Endothelial cell (in vitro differentiated cells): ENCODE data around the gene LRRC45. TPM values are rescaled to one million over a fixed set of nuclear protein-coding genes. Genes with fewer than 3 reads are reported as not detected.

Experiments used
- DNase-seq: peaks from one replicate; pipeline ENCODE4 v3.0.0; 2021; ENCODE audit warnings: low spot score
- H3K27ac Mint-ChIP-seq: one replicate; pipeline ENCODE4 v1.8.0; 2021; ENCODE audit warnings: mixed read lengths, inconsistent platforms; ENCODE audit not compliant: unreplicated experiment
- H3K27me3 Mint-ChIP-seq: one replicate; pipeline ENCODE4 v1.8.0; 2021; ENCODE audit warnings: mild to moderate bottlenecking, moderate library complexity, mixed read lengths, inconsistent platforms; ENCODE audit not compliant: unreplicated experiment
- H3K36me3 Mint-ChIP-seq: one replicate; pipeline ENCODE4 v1.8.0; 2021; ENCODE audit warnings: mild to moderate bottlenecking, low read depth, mixed read lengths, inconsistent platforms; ENCODE audit not compliant: unreplicated experiment
- H3K4me1 Mint-ChIP-seq: one replicate; pipeline ENCODE4 v1.8.0; 2021; ENCODE audit warnings: mild to moderate bottlenecking, mixed read lengths, inconsistent platforms; ENCODE audit not compliant: unreplicated experiment
- H3K4me3 Mint-ChIP-seq: one replicate; pipeline ENCODE4 v1.8.0; 2021; ENCODE audit warnings: mild to moderate bottlenecking, mixed read lengths, inconsistent platforms; ENCODE audit not compliant: unreplicated experiment
- H3K9me3 Mint-ChIP-seq: one replicate; pipeline ENCODE4 v1.8.0; 2021; ENCODE audit warnings: mixed read lengths, inconsistent platforms; ENCODE audit not compliant: unreplicated experiment
- CTCF ChIP-seq: fragments of 200-600 bp; sonication (generic); IDR thresholded peaks from one replicate; pipeline ENCODE4 v1.5.0; 2021; ENCODE audit warnings: antibody characterized with exemption; ENCODE audit not compliant: unreplicated experiment
- total RNA-seq: library from RNA; stranded (reverse); fragmentation: NEBNext Ultra II Directional; extraction: Animal tissue kit (Norgen Biotek cat#: 25700); gene quantifications from one replicate; pipeline ENCODE4 v1.2.1, GENCODE V29; 2021; ENCODE audit not compliant: unreplicated experiment

The LRRC45 gene
- total RNA-seq, 1 donor from 2014 or later, result 12.2 TPM

DNA sequence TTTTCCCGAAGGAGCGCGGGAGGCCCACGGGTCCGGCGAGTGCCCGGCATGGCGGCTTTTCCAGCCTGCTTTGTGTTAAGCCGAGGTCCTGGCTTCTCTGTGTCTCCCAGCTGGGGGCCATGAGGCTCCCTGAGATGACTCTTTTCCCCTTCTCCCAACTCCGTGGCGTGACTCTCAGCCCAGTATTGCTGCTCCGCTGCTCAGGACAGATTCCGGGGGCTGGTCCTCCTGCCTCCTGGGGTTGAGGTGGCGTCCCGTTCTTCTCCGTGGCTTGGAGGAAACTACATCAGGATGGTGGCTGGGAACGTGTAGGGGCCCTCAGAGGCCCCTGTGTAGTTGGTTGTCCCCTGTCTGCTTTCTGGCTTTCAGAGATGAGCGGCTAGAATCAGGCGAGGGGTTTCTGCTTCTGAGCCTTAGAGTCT lies 29.5 kb downstream of the LRRC45 start:
- TF ChIP-seq CTCF, result no peak
- Mint-ChIP-seq H3K4me3 (peak overlapping the region; percentile 85), H3K27me3 (peaks cover 9% of the 10 kb centered on the region), H3K27ac (no peak overlapping the region), H3K9me3 (no peaks in the 10 kb centered on the region), H3K36me3 (peaks cover 2% of the 10 kb centered on the region), H3K4me1 (no peaks in the 10 kb centered on the region)
- no peak for DNase-seq

- H3K4me3 Mint-ChIP-seq, result peak overlapping the region; percentile 85
- no peaks in the 10 kb centered on the region for H3K36me3 Mint-ChIP-seq
- DNase-seq, result no peak
- no peaks in the 10 kb centered on the region for H3K9me3 Mint-ChIP-seq
- H3K4me1 Mint-ChIP-seq, result no peaks in the 10 kb centered on the region
- H3K27me3 Mint-ChIP-seq, result peaks cover 11% of the 10 kb centered on the region
- TF ChIP-seq CTCF, result no peak
- H3K27ac Mint-ChIP-seq, result no peak overlapping the region
Measured at GRCh38 chr17:82053130-82053529, 30.0 kb downstream of the LRRC45 start.

GRCh38 chr17:82053556-82054263 lies 30.6 kb downstream of the LRRC45 start:
- no peak for TF ChIP-seq CTCF
- DNase-seq, result no peak
- Mint-ChIP-seq H3K9me3 (no peaks in the 10 kb centered on the region), H3K27ac (no peak overlapping the region), H3K4me3 (peak overlapping the region; percentile 85), H3K4me1 (no peaks in the 10 kb centered on the region), H3K36me3 (no peaks in the 10 kb centered on the region), H3K27me3 (peaks cover 11% of the 10 kb centered on the region)

GRCh38 chr17:82054351-82055022 lies 31.4 kb downstream of the LRRC45 start:
- Mint-ChIP-seq H3K4me3 (no peak overlapping the region), H3K9me3 (no peaks in the 10 kb centered on the region), H3K27ac (no peak overlapping the region), H3K4me1 (no peaks in the 10 kb centered on the region), H3K36me3 (no peaks in the 10 kb centered on the region), H3K27me3 (peaks cover 11% of the 10 kb centered on the region)
- TF ChIP-seq CTCF, result no peak
- DNase-seq, result no peak
